Effector memory CD8-positive, alpha-beta T cell (primary cell): Measurements from ENCODE around the gene CELA3B.
"Not testable (repeated sequence)": the region's sequence is repeated elsewhere in the genome, so short reads cannot be mapped to it uniquely, and the experiment has no call there.

Source experiments
- ATAC-seq: fragments of 150-1000 bp; cut with Tn5 transposase; replicated peaks from 2 replicates; pipeline ENCODE4 v1.10.0; 2021; ENCODE audit warnings: mild to moderate bottlenecking, moderate library complexity
- DNase-seq, 3 experiments: peaks; one replicate each; pipeline ENCODE4 v3.0.0; 2021
- H3K27ac Mint-ChIP-seq, 2 donors: one replicate each; pipeline ENCODE4 v1.8.0; 2022; ENCODE audit warnings: mild to moderate bottlenecking in 2 of 2, mixed read lengths in 2 of 2, moderate library complexity in 2 of 2
- H3K27me3 Mint-ChIP-seq, 2 donors: one replicate each; pipeline ENCODE4 v1.8.0; 2022; ENCODE audit warnings: mixed read lengths in 2 of 2
- H3K36me3 Mint-ChIP-seq: one replicate; pipeline ENCODE4 v1.8.0; 2022; ENCODE audit warnings: mild to moderate bottlenecking, moderate library complexity, mixed read lengths; ENCODE audit not compliant: insufficient read depth
- H3K4me1 Mint-ChIP-seq, 2 donors: one replicate each; pipeline ENCODE4 v1.8.0; 2022; ENCODE audit warnings: low read depth in 2 of 2, mixed read lengths in 2 of 2
- H3K4me3 Mint-ChIP-seq, 2 donors: one replicate each; pipeline ENCODE4 v1.8.0; 2022; ENCODE audit warnings: mild to moderate bottlenecking in 2 of 2, mixed read lengths in 2 of 2, moderate library complexity in 2 of 2
- H3K9me3 Mint-ChIP-seq, 2 donors: one replicate each; pipeline ENCODE4 v1.8.0; 2022; ENCODE audit warnings: mixed read lengths in 2 of 2
- total RNA-seq, 9 experiments: gene quantifications; one replicate each; lab custom pipeline; 2026; lab: John Stamatoyannopoulos, UW

CELA3B gene
- total RNA-seq: 0 reads per million in 9 experiments

GRCh38 chr1:21976703-21977239, at the start of gene CELA3B:
TSS of gene CELA3B (plus strand) at chr1:21977022. CDS start at chr1:21977040, 18 bp downstream.
- not testable (repeated sequence) for DNase-seq, ATAC-seq, H3K27ac Mint-ChIP-seq, H3K4me1 Mint-ChIP-seq, H3K4me3 Mint-ChIP-seq, H3K9me3 Mint-ChIP-seq, H3K27me3 Mint-ChIP-seq, H3K36me3 Mint-ChIP-seq

GRCh38 chr1:21927533-21928237, 49.1 kb upstream of the CELA3B start:
- ATAC-seq (no peak), DNase-seq (no peak)
- Mint-ChIP-seq H3K4me1 (no peaks in the 10 kb centered on the region), H3K9me3 (no peaks in the 10 kb centered on the region), H3K27me3 (peaks cover 9 to 31% of the 10 kb centered on the region in 2 donors), H3K36me3 (no peaks in the 10 kb centered on the region), H3K27ac (no peak overlapping the region), H3K4me3 (no peak overlapping the region)

- ATAC-seq: no peak
- DNase-seq: no peak
- no peak overlapping the region for H3K27ac Mint-ChIP-seq
Observed at GRCh38 chr1:21930080-21930571, 46.7 kb upstream of the CELA3B start.

GRCh38 chr1:21930629-21931170, 46.1 kb upstream of the CELA3B start:
- H3K4me1 Mint-ChIP-seq: peaks cover 0 to 2% of the 10 kb centered on the region in 2 donors
- no peak overlapping the region for H3K4me3 Mint-ChIP-seq
- H3K27me3 Mint-ChIP-seq: peaks cover 10 to 30% of the 10 kb centered on the region in 2 donors
- H3K27ac Mint-ChIP-seq: no peak overlapping the region
- DNase-seq (no peak), ATAC-seq (no peak)
- H3K36me3 Mint-ChIP-seq: no peaks in the 10 kb centered on the region
- H3K9me3 Mint-ChIP-seq: no peaks in the 10 kb centered on the region

More at GRCh38 chr1:21930080-21930571, 46.7 kb upstream of the CELA3B start:
- Mint-ChIP-seq H3K27me3 (peaks cover 5 to 26% of the 10 kb centered on the region in 2 donors), H3K9me3 (no peaks in the 10 kb centered on the region), H3K4me1 (no peaks in the 10 kb centered on the region), H3K36me3 (no peaks in the 10 kb centered on the region), H3K4me3 (no peak overlapping the region)

GRCh38 chr1:21931171-21932093, 45.4 kb upstream of the CELA3B start:
- no peak for DNase-seq
- H3K36me3 Mint-ChIP-seq: no peaks in the 10 kb centered on the region

GRCh38 chr1:21932127-21932526, 44.7 kb upstream of the CELA3B start:
- H3K9me3 Mint-ChIP-seq: no peaks in the 10 kb centered on the region
- H3K36me3 Mint-ChIP-seq: no peaks in the 10 kb centered on the region
- H3K4me3 Mint-ChIP-seq: no peak overlapping the region
- H3K4me1 Mint-ChIP-seq: peaks cover 0 to 3% of the 10 kb centered on the region in 2 donors
- H3K27me3 Mint-ChIP-seq: peaks cover 10 to 35% of the 10 kb centered on the region in 2 donors
- no peak overlapping the region for H3K27ac Mint-ChIP-seq
- DNase-seq (no peak), ATAC-seq (no peak)

More at GRCh38 chr1:21931171-21932093, 45.4 kb upstream of the CELA3B start:
- no peak for ATAC-seq
- no peak overlapping the region for H3K4me3 Mint-ChIP-seq
- H3K4me1 Mint-ChIP-seq: peaks cover 0 to 2% of the 10 kb centered on the region in 2 donors
- H3K27ac Mint-ChIP-seq: no peak overlapping the region
- H3K9me3 Mint-ChIP-seq: no peaks in the 10 kb centered on the region
- peaks cover 10 to 35% of the 10 kb centered on the region in 2 donors for H3K27me3 Mint-ChIP-seq

GRCh38 chr1:21933397-21934248, 43.2 kb upstream of the CELA3B start:
- peak overlapping the region in 1 of 2 donors; percentile 83 for H3K27ac Mint-ChIP-seq
- DNase-seq (no peak), ATAC-seq (no peak)
- H3K9me3 Mint-ChIP-seq: no peaks in the 10 kb centered on the region
- H3K4me1 Mint-ChIP-seq: peaks cover 6 to 8% of the 10 kb centered on the region in 2 donors
- no peaks in the 10 kb centered on the region for H3K36me3 Mint-ChIP-seq
- no peak overlapping the region for H3K4me3 Mint-ChIP-seq
- H3K27me3 Mint-ChIP-seq: peaks cover 21 to 49% of the 10 kb centered on the region in 2 donors

- DNase-seq (no peak), ATAC-seq (no peak)
- Mint-ChIP-seq H3K9me3 (no peaks in the 10 kb centered on the region), H3K4me3 (peak overlapping the region in 1 of 2 donors; percentile 54), H3K27me3 (peaks cover 21 to 50% of the 10 kb centered on the region in 2 donors), H3K4me1 (peaks cover 6 to 8% of the 10 kb centered on the region in 2 donors), H3K27ac (no peak overlapping the region), H3K36me3 (no peaks in the 10 kb centered on the region)
Observed at GRCh38 chr1:21935393-21935804, 41.4 kb upstream of the CELA3B start.

- H3K4me1 Mint-ChIP-seq: peaks cover 6 to 8% of the 10 kb centered on the region in 2 donors
- DNase-seq: no peak
- no peaks in the 10 kb centered on the region for H3K36me3 Mint-ChIP-seq
- peaks cover 21 to 49% of the 10 kb centered on the region in 2 donors for H3K27me3 Mint-ChIP-seq
- H3K4me3 Mint-ChIP-seq: peak overlapping the region in 1 of 2 donors; percentile 54
- no peak overlapping the region for H3K27ac Mint-ChIP-seq
- no peaks in the 10 kb centered on the region for H3K9me3 Mint-ChIP-seq
- ATAC-seq: no peak
Observed at GRCh38 chr1:21935891-21936365, 40.9 kb upstream of the CELA3B start.

GRCh38 chr1:21936366-21937031, 40.3 kb upstream of the CELA3B start:
- Mint-ChIP-seq H3K9me3 (no peaks in the 10 kb centered on the region), H3K36me3 (no peaks in the 10 kb centered on the region), H3K4me3 (peak overlapping the region; percentile 30 to 54), H3K27ac (no peak overlapping the region), H3K4me1 (peaks cover 6 to 8% of the 10 kb centered on the region in 2 donors), H3K27me3 (peaks cover 26 to 49% of the 10 kb centered on the region in 2 donors)
- DNase-seq (no peak), ATAC-seq (peak; percentile 9)

- H3K4me1 Mint-ChIP-seq: peaks cover 6 to 8% of the 10 kb centered on the region in 2 donors
- H3K27me3 Mint-ChIP-seq: peaks cover 28 to 49% of the 10 kb centered on the region in 2 donors
- no peaks in the 10 kb centered on the region for H3K36me3 Mint-ChIP-seq
- H3K9me3 Mint-ChIP-seq: no peaks in the 10 kb centered on the region
- no peak for DNase-seq
- peak within 1 kb of the TSS; percentile 83 to 92 for H3K4me3 Mint-ChIP-seq
- peak within 1 kb of the TSS in 1 of 2 donors; percentile 69 for H3K27ac Mint-ChIP-seq
- peak; percentile 58 for ATAC-seq
Observed at GRCh38 chr1:21937034-21937371, 39.8 kb upstream of the CELA3B start, which contains the start of gene HSPG2. TSS of gene HSPG2 (minus strand) at chr1:21937310. CDS start at chr1:21937217, 93 bp downstream.
